Measurements from ENCODE around the gene SCN4B.

- TF ChIP-seq CTCF (IDR thresholded peaks at IDR 0.05): no peak
- no peak for TF ChIP-seq POLR2A (IDR thresholded peaks at IDR 0.05)
Measured at GRCh38 chr11:118087931-118088330, 64.7 kb downstream of the SCN4B start.

Data from Peyer's patch (tissue), 4 donors.